DND-41 (cell line): ENCODE measurements around the gene TFAP2E.

Experiments
- ATAC-seq: fragments of 200-7000 bp; cut with Tn5 transposase; 3 replicates; pipeline ENCODE4 v1.9.1; 2021; ENCODE audit warnings: low read depth; ENCODE audit not compliant: insufficient read depth
- DNase-seq: peaks from one replicate; pipeline ENCODE4 v3.0.0-alpha.2; 2020
- H2AFZ ChIP-seq: 2 replicates; pipeline ENCODE4 v1.6.0; 2012; ENCODE audit warnings: low read depth, low read length
- H3K27ac ChIP-seq: 2 replicates; pipeline ENCODE4 v1.5.1; 2012; ENCODE audit warnings: low read length, inconsistent platforms
- H3K27me3 ChIP-seq: fragments of 200-600 bp; sonication (generic); 2 replicates; pipeline ENCODE4 v1.6.0; 2012; ENCODE audit warnings: low read length, mild to moderate bottlenecking, inconsistent platforms; ENCODE audit not compliant: insufficient read depth, poor library complexity
- H3K36me3 ChIP-seq: 2 replicates; pipeline ENCODE4 v1.5.1; 2012; ENCODE audit warnings: low read length, inconsistent platforms; ENCODE audit not compliant: insufficient read depth
- H3K4me1 ChIP-seq: 2 replicates; pipeline ENCODE4 v1.5.1; 2012; ENCODE audit warnings: mild to moderate bottlenecking, low read length; ENCODE audit not compliant: insufficient read depth
- H3K4me2 ChIP-seq: 2 replicates; pipeline ENCODE4 v1.6.0; 2012; ENCODE audit warnings: mild to moderate bottlenecking, moderate library complexity, low read length, inconsistent platforms; ENCODE audit not compliant: insufficient read depth
- H3K4me3 ChIP-seq, 2 experiments: fragments of 200-600 bp in 1 of 2; shearing (Covaris generic) in 1 of 2; 2 replicates each; pipeline ENCODE4 v1.5.1; 2012 to 2016; ENCODE audit warnings: inconsistent platforms in 2 of 2, low read length in 2 of 2, mild to moderate bottlenecking in 2 of 2, low read depth in 1 of 2, moderate library complexity in 1 of 2
- H3K79me2 ChIP-seq: 2 replicates; pipeline ENCODE4 v1.6.0; 2012; ENCODE audit warnings: low read length, inconsistent platforms; ENCODE audit not compliant: insufficient read depth
- H3K9ac ChIP-seq: 2 replicates; pipeline ENCODE4 v1.6.0; 2012; ENCODE audit warnings: low read depth, mild to moderate bottlenecking, inconsistent platforms, low read length, moderate library complexity
- H3K9me3 ChIP-seq: 2 replicates; pipeline ENCODE4 v1.5.1; 2012; ENCODE audit warnings: low read length, moderate library complexity, mild to moderate bottlenecking, inconsistent platforms; ENCODE audit not compliant: insufficient read depth, severe bottlenecking
- H4K20me1 ChIP-seq: 2 replicates; pipeline ENCODE4 v1.6.0; 2012; ENCODE audit warnings: low read length; ENCODE audit not compliant: insufficient read depth
- EZH2 ChIP-seq: IDR thresholded peaks from 3 replicates; pipeline ENCODE4 v1.6.1; 2012; ENCODE audit warnings: borderline replicate concordance, low read depth, mild to moderate bottlenecking, moderate library complexity, low read length, inconsistent platforms; ENCODE audit not compliant: severe bottlenecking
- TF ChIP-seq, protein P1 (sequence below): IDR thresholded peaks from 2 replicates; pipeline ENCODE4 v1.5.1; 2012; ENCODE audit warnings: borderline replicate concordance, low read length, moderate library complexity, mild to moderate bottlenecking; ENCODE audit not compliant: poor library complexity, severe bottlenecking; ENCODE audit errors: extremely low read depth

The TFAP2E gene

DNA sequence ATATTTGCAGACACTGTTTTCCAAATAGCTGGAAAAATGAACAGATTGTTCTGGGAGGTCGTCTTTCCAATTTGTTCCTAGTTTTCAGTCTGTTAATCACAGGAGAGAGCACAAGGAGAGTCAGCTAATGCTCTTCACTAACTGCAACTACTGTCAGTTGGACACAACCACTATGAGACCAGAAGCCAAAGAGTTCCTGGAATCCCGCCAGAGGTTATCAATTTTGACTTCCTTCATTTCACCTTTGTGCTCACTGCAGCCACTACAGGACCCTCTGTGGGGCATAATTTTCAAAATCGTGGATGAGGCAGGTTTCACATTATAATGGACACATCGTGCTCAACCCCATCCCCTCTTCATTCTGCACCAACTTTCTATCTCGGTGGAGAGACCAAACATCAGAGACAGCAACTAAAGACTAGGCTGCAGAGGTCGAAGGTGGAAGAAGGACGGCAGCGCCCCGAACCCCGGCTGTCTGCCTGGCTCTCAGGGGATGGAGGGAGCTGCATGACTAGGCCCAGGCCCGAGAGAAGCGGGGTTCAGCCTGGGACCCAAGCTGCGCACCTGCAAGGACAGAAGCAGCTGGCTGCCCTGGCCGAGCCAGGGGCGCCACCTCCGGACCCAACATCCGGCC is 16.5 kb upstream of the TFAP2E start:
- DNase-seq (no peak), ATAC-seq (no peak)
- Histone ChIP-seq H3K27ac (peak overlapping the region; percentile 88), H3K79me2 (peaks cover 35% of the 10 kb centered on the region), H3K4me1 (peaks cover 34% of the 10 kb centered on the region), H3K27me3 (no peaks in the 10 kb centered on the region), H3K9me3 (no peaks in the 10 kb centered on the region), H4K20me1 (no peaks in the 10 kb centered on the region), H3K4me2 (peak overlapping the region; percentile 100), H3K36me3 (peaks cover 29% of the 10 kb centered on the region), H3K9ac (peak overlapping the region; percentile 86), H3K4me3 (peak overlapping the region; percentile 66 to 90; a peak in 3 of 4 replicates), H2AFZ (peak overlapping the region; percentile 86)
- no peak for TF ChIP-seq EZH2
- TF ChIP-seq, protein P1, sequence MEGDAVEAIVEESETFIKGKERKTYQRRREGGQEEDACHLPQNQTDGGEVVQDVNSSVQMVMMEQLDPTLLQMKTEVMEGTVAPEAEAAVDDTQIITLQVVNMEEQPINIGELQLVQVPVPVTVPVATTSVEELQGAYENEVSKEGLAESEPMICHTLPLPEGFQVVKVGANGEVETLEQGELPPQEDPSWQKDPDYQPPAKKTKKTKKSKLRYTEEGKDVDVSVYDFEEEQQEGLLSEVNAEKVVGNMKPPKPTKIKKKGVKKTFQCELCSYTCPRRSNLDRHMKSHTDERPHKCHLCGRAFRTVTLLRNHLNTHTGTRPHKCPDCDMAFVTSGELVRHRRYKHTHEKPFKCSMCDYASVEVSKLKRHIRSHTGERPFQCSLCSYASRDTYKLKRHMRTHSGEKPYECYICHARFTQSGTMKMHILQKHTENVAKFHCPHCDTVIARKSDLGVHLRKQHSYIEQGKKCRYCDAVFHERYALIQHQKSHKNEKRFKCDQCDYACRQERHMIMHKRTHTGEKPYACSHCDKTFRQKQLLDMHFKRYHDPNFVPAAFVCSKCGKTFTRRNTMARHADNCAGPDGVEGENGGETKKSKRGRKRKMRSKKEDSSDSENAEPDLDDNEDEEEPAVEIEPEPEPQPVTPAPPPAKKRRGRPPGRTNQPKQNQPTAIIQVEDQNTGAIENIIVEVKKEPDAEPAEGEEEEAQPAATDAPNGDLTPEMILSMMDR: no peak

DNA sequence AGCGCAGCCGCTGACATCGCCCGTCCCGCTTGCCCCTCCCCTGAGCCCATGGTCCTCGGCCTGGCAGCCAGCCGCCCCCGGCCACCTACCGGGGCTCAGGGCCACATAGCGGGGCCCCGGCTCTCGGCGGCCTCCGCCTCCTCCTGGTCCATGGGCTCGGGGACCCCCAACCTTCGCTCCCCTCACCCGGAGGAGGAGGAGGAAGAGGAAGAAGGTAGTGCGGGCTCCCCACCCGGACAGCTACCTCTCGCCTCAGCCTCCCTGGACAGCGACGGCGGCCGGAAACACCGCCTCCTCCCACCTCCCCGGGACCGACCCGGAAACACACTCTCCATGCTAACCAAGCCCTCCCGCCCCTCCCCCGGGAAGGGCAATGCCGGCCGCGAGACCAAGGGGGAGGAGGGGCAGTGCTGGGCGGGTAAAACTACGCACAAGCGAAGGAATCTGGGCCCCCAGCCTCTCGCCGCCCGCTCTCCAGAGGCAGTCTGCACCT is 15.9 kb upstream of the TFAP2E start, which contains the start of gene KIAA0319L:
KIAA0319L (minus strand) TSS at position 286 of the 493 bp plus-strand sequence. CDS start 2,912 bp downstream, outside the sequence.
- Histone ChIP-seq H3K4me2 (peak within 1 kb of the TSS; percentile 100), H3K27ac (peak within 1 kb of the TSS; percentile 88), H3K9ac (peak within 1 kb of the TSS; percentile 86), H3K4me1 (peaks cover 34% of the 10 kb centered on the region), H3K36me3 (peaks cover 28% of the 10 kb centered on the region), H3K79me2 (peaks cover 35% of the 10 kb centered on the region), H4K20me1 (no peaks in the 10 kb centered on the region), H3K9me3 (no peaks in the 10 kb centered on the region), H3K4me3 (peak within 1 kb of the TSS; percentile 66 to 90), H2AFZ (peak within 1 kb of the TSS; percentile 86), H3K27me3 (no peaks in the 10 kb centered on the region)
- TF ChIP-seq, protein P1: no peak
- no peak for TF ChIP-seq EZH2
- no peak for DNase-seq
- ATAC-seq: peak; percentile 76

DNA sequence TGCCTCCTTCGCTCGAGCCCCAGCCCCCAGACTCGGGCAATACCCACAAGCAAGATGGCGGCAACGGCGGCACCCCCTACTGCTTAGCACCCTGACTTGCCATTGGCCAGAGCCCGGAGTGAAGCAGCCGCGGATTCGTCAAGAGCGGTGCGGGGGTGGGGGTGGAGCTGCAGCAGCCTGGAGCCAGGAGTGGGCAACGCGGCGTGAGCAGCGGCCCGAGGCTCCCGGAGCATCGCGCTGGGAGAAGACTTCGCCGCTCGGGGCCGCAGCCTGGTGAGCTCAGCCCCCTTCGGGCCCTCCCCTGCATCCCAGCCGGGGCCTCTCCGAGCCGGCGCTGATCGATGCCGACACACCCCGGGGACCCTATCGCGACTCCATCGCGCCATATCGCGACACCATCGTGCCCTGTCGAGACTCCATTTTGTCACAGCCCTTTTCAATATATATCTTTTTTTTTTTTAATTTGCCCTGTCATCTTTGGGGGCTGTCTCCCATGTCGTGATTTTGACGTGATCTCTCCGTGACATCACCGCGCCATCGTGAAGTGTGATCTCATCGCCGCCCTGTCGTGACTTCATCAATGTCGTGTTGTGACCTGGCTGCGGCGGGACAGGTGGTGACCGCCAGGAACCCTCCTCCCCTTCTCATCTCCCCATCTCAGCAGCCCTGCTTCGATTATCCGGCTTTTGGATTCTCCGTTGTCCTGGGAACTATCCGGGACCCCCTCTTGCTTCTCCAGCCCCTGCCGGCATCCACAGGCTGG is 15.3 kb upstream of the TFAP2E start, which contains the start of gene NCDN:
NCDN (plus strand) TSS at position 189 of the 763 bp plus-strand sequence; CDS start at position 581, 392 bp downstream.
- peak within 1 kb of the TSS; percentile 86 for H2AFZ ChIP-seq
- no peaks in the 10 kb centered on the region for H4K20me1 ChIP-seq
- peak within 1 kb of the TSS; percentile 100 for H3K4me2 ChIP-seq
- peak within 1 kb of the TSS; percentile 88 for H3K27ac ChIP-seq
- peak within 1 kb of the TSS; percentile 66 to 90 for H3K4me3 ChIP-seq
- no peaks in the 10 kb centered on the region for H3K27me3 ChIP-seq
- H3K9ac ChIP-seq: peak within 1 kb of the TSS; percentile 86
- peak; percentile 97 for DNase-seq
- ATAC-seq: peak; percentile 96
- H3K79me2 ChIP-seq: peaks cover 35% of the 10 kb centered on the region
- no peaks in the 10 kb centered on the region for H3K9me3 ChIP-seq
- peaks cover 25% of the 10 kb centered on the region for H3K36me3 ChIP-seq
- TF ChIP-seq, protein P1: no peak
- no peak for TF ChIP-seq EZH2
- peaks cover 34% of the 10 kb centered on the region for H3K4me1 ChIP-seq
